T-helper 2 cell treated with Interferon-gamma antibody and Interleukin-4, amounts not matched to agents 100 ng/mL and 5 ng/mL, for 36 hours (primary cell): ENCODE data around the gene PCDHGA11. TPM values are rescaled to one million over a fixed set of nuclear protein-coding genes. Genes with fewer than 3 reads are reported as not detected.
"Not testable (repeated sequence)": the region's sequence is repeated elsewhere in the genome, so short reads cannot be mapped to it uniquely, and the experiment has no call there.

Experiments used
- intact Hi-C: fragments of 100-400 bp; cut with micrococcal nuclease; formaldehyde crosslinking; loops from one replicate; pipeline ENCODE4 v1.15.1; 2023
- total RNA-seq: library from RNA; stranded (reverse); gene quantifications from 2 replicates; pipeline ENCODE4 v1.2.3, GENCODE V29; 2022

Gene PCDHGA11
- total RNA-seq, 1 donor from 2014 or later = 0.25 TPM

DNA sequence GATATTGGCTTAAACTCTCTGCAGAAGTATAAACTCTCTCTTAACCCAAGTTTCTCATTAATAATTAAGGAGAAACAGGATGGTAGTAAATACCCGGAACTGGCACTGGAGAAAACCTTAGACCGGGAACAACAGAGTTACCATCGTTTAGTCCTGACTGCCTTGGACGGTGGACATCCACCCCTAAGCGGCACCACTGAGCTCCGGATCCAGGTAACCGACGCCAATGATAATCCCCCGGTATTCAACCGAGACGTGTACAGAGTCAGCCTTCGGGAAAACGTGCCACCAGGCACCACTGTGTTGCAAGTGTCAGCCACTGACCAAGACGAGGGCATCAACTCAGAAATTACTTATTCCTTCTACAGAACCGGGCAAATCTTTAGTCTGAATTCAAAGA is 22.2 kb upstream of the PCDHGA11 start:
- intact Hi-C loops = no loop called here

DNA sequence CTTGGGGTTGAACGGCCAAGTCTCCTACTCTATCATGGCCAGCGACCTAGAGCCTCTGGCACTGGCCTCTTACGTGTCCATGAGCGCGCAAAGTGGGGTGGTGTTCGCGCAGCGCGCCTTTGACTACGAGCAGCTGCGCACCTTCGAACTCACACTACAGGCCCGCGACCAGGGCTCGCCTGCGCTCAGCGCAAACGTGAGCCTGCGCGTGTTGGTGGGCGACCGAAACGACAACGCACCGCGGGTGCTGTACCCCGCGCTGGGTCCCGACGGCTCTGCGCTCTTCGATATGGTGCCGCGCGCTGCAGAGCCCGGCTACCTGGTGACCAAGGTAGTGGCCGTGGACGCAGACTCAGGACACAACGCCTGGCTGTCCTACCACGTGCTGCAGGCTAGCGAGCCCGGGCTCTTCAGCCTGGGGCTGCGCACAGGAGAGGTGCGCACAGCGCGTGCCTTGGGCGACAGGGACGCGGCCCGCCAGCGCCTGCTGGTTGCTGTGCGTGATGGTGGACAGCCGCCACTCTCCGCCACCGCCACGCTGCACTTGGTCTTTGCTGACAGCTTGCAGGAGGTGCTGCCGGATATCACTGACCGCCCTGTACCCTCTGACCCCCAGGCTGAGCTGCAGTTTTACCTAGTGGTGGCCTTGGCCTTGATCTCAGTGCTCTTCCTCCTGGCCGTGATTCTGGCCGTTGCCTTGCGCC is 21.1 kb upstream of the PCDHGA11 start:
- intact Hi-C loops = no loop called here

DNA sequence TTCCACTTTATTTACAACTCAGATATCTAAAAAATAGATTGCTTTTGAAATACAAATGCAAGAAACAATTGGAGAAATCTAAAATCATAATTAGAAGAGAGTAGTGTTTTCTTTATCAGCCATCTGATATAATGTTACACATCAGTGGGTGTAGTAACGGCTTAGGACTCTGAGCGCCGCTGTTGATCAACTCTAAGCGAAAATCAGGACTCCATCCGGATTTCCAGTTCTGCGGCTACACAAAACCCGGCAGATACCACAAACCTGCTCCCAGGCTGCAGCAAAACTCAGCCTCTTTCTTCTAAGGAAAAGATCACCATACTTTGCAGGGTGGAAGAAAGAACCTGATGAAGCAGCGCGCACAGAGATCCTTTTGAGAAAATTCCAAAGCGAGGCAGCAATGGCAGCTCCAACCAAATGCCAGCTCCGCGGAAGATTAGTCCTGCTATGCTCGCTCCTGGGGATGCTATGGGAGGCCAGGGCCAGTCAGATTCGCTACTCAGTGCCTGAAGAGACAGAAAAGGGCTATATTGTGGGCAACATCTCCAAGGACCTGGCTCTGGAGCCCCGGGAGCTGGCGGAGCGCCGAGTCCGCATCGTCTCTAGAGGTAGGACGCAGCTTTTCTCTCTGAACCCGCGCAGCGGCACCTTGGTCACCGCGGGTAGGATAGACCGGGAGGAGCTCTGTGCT is 18.2 kb upstream of the PCDHGA11 start, which contains the start of gene PCDHGA9:
Gene PCDHGA9, plus strand, starts transcription at position 226 of the 691 bp plus-strand sequence. Its CDS starts 175 bp downstream, at position 401.
- intact Hi-C loops = no loop called here

DNA sequence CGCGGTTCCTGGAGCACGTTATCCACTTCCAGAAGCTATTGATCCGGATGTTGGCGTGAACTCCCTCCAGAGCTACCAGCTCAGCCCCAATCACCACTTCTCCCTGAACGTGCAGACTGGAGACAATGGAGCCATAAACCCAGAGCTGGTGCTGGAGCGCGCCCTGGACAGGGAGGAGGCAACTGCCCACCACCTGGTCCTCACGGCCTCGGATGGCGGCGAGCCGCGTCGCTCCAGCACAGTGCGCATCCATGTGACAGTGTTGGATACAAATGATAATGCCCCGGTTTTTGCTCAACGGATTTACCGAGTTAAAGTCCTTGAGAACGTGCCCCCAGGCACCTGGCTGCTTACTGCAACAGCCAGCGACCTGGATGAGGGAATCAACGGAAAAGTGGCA is 17.5 kb upstream of the PCDHGA11 start:
- intact Hi-C loops = no loop called here

DNA sequence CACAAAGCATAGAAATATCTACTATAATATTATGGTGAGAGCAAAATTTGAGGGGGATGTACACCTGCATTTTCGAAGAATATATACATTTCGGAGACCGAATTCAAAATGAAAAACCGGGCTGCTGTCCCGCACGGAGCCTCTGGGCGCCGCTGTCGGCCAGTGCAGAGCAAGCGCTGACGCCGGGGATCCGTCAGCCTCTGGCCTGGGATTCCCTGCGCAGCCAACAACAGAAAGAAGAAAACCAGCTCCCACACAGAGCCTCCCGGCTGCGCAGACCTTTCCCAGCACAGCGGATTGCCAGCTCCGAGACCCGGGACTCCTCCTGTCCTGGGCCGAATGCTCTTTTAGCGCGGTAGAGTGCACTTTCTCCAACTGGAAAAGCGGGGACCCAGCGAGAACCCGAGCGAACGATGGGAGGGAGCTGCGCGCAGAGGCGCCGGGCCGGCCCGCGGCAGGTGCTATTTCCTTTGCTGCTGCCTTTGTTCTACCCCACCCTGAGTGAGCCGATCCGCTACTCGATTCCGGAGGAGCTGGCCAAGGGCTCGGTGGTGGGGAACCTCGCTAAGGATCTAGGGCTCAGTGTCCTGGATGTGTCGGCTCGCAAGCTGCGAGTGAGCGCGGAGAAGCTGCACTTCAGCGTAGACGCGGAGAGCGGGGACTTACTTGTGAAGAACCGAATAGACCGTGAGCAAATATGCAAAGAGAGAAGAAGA is 12.9 kb upstream of the PCDHGA11 start, which contains the start of gene PCDHGB6:
Gene PCDHGB6, plus strand, starts transcription at position 232 of the 716 bp plus-strand sequence. Its CDS starts 182 bp downstream, at position 414.
- intact Hi-C loops = not testable (repeated sequence)

DNA sequence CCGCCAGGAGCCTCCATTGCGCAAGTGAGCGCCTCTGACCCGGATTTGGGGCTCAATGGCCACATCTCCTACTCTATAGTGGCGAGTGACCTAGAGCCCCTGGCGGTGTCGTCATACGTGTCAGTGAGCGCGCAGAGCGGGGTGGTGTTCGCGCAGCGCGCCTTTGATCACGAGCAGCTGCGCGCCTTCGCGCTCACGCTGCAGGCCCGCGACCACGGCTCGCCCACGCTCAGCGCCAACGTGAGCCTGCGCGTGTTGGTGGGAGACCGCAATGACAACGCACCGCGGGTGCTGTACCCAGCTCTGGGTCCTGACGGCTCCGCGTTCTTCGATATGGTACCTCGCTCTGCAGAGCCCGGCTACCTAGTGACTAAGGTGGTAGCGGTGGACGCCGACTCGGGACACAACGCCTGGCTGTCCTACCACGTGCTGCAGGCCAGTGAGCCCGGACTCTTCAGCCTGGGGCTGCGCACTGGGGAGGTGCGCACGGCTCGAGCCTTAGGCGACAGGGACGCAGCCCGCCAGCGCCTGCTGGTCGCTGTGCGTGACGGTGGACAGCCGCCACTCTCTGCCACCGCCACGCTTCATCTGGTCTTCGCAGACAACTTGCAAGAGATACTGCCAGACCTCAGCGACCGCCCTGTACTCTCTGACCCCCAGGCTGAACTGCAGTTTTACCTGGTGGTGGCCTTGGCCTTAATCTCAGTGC is 11.1 kb upstream of the PCDHGA11 start:
- intact Hi-C loops = loop anchor here (5.0 to 10.0 kb wide), 2 partner anchors 87 to 175 kb away; partner anchors contain the start of gene TAF7

DNA sequence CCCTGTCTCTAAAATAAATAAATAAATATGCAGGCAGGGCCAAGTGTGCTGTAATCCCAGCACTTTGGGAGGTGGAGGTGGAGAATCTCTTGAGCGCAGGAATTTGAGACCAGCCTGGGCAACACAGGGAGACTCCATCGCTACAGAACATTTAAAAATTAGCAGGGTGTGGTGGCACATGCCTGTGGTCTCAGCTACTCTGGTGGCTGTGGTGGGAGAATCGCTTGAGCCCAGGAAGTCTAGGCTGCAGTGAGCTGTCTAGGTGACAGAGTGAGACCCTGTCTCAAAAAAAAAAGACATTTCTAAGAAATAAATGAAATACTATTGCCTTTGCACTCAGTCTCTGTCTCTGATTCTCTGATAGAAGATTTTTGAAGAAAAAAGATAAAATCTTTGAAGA is 9.3 kb upstream of the PCDHGA11 start:
- intact Hi-C loops = loop anchor here (5.0 to 10.0 kb wide), 2 partner anchors 89 to 177 kb away; partner anchors contain the start of gene TAF7

DNA sequence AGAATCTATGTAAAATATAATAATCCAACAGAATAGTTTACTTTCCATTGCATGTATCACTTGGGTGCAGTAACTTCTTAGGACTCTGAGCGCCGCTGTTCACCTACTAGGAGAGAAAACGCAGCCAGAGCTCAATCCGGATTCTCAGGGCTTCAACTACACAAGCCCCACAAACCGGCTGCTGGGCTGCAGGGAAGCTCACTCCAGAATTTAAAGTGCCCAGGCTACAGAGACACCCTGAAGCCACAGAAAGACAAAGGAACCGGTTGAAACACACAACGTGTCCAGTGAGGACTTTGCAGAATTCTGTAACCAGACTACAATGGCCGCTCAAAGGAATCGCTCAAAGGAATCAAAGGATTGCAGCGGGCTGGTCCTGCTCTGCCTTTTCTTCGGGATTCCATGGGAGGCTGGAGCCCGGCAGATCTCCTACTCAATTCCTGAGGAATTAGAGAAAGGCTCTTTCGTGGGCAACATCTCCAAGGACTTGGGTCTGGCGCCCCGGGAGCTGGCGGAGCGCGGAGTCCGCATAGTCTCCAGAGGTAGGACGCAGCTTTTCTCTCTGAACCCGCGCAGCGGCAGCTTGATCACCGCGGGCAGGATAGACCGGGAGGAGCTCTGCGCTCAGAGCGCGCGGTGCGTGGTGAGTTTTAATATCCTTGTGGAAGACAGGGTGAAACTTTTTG is 7.9 kb upstream of the PCDHGA11 start, which contains the start of gene PCDHGA10:
Gene PCDHGA10, plus strand, starts transcription at position 134 of the 686 bp plus-strand sequence. Its CDS starts 189 bp downstream, at position 323.
- intact Hi-C loops = loop anchor here (1.0 to 10.0 kb wide), 5 partner anchors 91 to 178 kb away; partner anchors contain the start of gene TAF7

DNA sequence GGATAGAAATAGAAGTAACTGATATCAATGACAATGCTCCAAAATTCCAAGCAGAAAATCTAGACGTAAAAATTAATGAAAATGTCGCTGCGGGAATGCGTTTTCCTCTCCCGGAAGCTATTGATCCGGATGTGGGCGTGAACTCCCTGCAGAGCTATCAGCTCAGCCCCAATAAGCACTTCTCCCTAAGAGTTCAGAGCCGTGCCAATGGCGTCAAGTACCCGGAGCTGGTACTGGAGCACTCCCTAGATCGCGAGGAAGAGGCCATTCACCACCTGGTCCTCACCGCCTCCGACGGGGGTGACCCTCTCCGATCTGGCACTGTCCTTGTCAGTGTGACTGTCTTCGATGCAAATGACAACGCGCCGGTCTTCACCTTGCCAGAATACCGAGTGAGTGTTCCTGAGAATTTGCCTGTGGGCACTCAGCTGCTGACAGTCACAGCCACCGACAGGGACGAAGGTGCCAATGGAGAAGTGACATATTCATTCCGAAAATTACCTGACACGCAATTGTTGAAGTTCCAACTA is 7.2 kb upstream of the PCDHGA11 start:
- intact Hi-C loops = loop anchor here (2.0 to 10.0 kb wide), 4 partner anchors 91 to 179 kb away; partner anchors contain the start of gene TAF7

DNA sequence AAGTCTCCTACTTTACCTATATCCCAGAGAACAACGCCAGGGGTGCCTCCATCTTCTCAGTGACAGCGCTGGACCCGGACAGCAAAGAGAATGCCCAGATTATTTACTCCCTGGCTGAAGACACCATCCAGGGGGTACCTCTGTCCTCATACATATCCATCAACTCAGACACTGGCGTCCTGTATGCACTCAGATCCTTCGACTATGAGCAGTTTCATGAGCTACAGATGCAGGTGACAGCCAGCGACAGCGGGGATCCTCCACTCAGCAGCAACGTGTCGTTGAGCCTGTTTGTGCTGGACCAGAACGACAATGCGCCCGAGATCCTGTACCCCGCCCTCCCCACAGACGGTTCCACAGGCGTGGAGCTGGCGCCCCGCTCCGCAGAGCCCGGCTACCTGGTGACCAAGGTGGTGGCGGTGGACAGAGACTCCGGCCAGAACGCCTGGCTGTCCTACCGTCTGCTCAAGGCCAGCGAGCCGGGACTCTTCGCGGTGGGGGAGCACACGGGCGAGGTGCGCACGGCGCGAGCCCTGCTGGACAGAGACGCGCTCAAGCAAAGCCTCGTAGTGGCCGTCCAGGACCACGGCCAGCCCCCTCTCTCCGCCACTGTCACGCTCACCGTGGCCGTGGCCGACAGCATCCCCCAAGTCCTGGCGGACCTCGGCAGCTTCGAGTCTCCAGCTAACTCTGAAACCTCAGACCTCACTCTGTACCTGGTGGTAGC is 6.1 kb upstream of the PCDHGA11 start:
- intact Hi-C loops = loop anchor here (5.0 to 10.0 kb wide), 2 partner anchors 92 to 180 kb away; partner anchors contain the start of gene TAF7

DNA sequence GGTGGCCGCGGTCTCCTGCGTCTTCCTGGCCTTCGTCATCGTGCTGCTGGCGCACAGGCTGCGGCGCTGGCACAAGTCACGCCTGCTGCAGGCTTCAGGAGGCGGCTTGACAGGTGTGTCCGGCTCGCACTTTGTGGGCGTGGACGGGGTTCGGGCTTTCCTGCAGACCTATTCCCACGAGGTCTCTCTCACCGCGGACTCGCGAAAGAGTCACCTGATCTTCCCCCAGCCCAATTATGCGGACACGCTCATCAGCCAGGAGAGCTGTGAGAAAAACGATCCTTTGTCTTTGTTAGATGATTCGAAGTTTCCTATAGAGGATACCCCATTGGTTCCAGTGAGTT is 5.6 kb upstream of the PCDHGA11 start:
- intact Hi-C loops = loop anchor here (10.0 kb wide), 1 partner anchor 180 kb away; no protein-coding TSS in a partner anchor

DNA sequence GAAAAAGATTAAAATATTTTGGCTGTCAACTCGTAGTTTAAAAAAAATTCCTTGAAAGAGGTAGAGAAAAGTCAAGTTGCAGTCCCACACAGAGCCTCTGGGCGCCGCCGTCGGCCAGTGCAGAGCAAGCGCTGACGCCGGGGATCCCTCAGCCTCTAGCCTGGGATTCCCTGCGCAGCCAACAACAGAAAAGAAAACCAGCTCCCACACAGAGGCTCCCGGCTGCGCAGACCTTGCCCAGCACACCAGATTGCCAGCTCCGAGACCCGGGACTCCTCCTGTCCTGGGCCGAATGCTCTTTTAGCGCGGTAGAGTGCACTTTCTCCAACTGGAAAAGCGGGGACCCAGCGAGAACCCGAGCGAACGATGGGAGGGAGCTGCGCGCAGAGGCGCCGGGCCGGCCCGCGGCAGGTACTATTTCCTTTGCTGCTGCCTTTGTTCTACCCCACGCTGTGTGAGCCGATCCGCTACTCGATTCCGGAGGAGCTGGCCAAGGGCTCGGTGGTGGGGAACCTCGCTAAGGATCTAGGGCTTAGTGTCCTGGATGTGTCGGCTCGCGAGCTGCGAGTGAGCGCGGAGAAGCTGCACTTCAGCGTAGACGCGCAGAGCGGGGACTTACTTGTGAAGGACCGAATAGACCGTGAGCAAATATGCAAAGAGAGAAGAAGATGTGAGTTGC is 3.2 kb upstream of the PCDHGA11 start, which contains the start of gene PCDHGB7:
Gene PCDHGB7, plus strand, starts transcription at position 184 of the 679 bp plus-strand sequence. Its CDS starts 183 bp downstream, at position 367.
- intact Hi-C loops = loop anchor here (1.0 to 10.0 kb wide), 2 partner anchors 95 to 183 kb away; no protein-coding TSS in a partner anchor

DNA sequence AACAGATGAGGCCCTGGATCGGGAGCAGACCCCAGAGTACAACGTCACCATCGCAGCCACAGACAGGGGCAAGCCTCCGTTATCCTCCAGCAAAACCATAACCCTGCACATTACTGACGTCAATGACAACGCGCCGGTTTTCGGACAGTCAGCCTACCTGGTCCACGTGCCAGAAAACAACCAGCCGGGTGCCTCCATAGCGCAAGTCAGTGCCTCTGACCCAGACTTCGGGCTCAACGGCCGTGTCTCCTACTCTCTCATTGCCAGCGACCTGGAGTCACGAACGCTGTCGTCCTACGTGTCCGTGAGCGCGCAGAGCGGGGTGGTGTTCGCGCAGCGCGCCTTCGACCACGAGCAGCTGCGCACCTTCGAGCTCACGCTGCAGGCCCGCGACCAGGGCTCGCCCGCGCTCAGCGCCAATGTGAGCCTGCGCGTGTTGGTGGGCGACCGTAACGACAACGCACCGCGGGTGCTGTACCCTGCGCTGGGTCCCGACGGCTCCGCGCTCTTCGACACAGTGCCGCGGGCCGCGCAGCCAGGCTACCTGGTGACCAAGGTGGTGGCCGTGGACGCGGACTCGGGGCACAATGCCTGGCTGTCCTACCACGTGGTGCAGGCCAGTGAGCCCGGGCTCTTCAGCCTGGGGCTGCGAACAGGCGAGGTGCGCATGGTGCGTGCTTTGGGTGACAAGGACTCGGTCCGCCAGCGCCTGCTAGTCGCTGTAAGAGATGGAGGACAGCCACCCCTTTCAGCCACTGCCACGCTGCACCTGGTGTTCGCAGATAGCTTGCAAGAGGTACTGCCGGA is 1.6 kb upstream of the PCDHGA11 start:
- intact Hi-C loops = loop anchor here (10.0 kb wide), 1 partner anchor 184 kb away; no protein-coding TSS in a partner anchor

DNA sequence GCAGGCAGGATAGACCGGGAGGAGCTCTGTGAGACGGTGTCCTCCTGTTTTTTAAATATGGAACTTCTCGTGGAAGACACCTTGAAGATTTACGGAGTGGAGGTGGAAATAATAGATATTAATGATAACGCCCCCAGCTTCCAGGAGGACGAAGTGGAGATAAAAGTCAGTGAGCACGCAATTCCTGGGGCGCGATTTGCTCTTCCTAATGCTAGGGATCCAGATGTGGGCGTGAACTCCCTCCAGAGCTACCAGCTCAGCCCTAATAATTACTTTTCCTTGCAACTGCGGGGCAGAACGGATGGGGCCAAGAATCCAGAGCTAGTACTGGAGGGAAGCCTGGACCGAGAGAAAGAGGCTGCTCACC is 621 bp downstream of the PCDHGA11 start:
- intact Hi-C loops = loop anchor here (5.0 kb wide), 2 partner anchors 56 to 59 kb away; partner anchors contain the start of genes PCDHGA5 and PCDHGC3

DNA sequence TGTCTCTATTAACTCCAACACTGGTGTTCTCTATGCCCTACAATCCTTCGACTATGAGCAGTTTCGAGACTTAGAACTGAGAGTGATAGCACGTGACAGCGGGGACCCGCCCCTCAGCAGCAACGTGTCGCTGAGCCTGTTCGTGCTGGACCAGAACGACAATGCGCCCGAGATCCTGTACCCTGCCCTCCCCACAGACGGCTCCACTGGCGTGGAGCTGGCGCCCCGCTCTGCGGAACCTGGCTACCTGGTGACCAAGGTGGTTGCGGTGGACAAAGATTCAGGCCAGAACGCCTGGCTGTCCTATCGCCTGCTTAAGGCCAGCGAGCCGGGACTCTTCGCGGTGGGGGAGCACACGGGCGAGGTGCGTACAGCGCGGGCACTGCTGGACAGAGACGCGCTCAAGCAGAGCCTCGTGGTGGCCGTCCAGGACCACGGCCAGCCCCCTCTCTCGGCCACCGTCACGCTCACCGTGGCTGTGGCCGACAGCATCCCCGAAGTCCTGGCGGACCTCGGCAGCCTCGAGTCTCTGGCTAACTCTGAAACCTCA is 2.0 kb downstream of the PCDHGA11 start:
- intact Hi-C loops = loop anchor here (5.0 kb wide), 2 partner anchors 54 to 61 kb away; partner anchors contain the start of genes PCDHGA5 and PCDHGC3

DNA sequence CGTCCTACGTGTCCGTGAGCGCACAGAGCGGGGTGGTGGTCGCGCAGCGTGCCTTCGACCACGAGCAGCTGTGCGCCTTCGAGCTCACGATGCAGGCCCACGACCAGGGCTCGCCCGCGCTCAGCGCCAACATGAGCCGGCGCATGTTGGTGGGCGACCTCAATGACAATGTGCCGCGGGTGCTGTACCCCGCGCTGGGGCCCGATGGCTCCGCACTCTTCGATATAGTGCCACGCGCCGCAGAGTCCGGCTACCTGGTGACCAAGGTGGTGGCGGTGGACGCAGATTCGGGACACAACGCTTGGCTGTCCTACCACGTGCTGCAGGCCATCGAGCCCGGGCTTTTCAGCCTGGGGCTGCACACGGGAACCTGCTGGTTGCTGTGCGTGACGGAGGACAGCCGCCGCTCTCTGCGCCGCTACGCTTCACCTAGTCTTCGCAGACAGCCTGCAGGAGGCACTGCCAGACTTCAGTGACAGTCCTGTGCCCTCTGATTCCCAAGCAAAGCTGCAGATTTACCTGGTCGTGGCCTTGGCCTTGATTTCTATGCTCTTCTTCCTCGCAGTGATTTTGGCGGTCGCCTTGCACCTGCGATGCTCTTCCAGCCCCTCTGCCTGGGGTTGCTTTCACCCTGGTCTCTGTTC is 7.1 kb downstream of the PCDHGA11 start:
- intact Hi-C loops = no loop called here
